HG03095 (cell line): ENCODE results near the gene FHIT.

Experiments used
- ATAC-seq: cut with Tn5 transposase; IDR thresholded peaks from one replicate; pipeline ENCODE4 v1.9.1; 2021; ENCODE audit warnings: moderate library complexity; ENCODE audit not compliant: unreplicated experiment

Gene FHIT

DNA sequence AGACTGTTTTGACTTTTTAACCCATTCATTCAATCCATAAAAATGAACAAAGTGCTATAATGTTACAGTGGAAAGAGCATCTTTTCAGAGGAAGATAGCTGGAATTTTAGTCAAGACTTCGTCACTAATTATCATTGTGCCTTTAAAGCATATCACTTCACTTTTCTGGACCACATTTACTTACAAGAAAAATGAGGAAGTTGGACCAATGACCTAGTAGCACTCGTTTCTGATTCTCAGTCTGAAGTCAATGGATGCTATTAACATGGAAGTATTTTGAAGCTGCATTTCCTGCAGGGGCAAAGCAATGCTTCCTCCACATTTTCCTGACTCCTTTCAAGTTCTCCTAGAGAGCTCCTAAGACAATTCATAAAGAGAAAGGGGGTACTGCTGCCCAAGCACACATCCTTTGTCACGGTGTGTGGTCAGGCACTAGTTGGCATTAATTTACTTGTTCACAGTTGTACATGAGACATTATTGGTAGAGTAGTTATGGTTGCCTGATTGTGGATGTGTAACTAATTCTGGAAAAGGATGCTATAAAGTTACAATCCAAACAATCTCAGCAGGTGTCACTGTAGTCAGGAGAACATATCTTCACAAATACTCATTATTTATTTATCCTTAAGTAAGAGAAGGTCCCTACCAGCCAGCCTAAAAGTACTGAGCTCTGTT is 1049.1 kb downstream of the FHIT start:
- ATAC-seq = no peak

DNA sequence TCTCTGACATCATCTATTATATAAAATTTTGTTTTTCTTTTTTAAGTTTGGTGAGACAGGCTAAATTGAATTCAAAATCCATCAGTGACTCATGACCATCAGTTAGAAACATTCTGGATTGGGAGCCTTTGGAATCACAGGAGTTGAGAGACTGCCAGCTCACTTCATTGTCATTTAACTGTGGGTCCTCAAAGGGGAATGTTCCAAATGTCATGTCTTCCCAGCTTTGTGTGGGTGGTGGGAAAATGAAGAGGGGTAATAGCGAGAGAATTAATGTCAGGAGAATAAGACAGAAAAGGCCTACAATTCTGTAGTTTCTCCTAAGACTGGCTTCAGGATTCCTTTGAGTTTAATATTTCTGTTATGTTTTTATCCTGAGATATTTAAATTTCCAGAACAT is 1051.9 kb downstream of the FHIT start:
- ATAC-seq = no peak

DNA sequence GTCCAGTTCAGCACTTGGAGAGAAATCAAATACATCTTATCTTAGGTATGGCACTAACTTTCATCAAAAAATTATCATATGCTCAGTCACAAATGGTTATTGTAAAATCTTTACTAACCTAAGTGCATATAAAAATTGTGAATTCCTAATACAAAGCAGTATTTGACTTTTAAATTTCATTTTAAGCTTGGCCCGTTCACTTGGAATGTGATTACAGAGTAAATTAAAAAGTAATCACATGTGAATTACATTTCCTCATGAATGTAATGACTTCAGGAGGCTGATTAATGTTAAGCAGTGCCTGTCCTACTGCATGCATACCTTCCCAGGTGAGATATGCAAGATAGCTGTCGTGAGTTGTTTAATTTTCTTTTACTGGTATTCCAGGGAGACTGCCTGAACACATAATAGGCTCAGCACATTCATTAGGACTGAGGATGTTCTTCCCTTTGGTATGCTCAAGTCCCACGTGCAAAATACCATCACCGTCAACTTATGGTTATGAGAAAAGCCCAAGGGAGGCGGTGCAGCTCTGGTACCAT is 1053.0 kb downstream of the FHIT start:
- no peak for ATAC-seq

GRCh38 chr3:60192297-60193114 is 1058.7 kb downstream of the FHIT start:
- no peak for ATAC-seq

- ATAC-seq = no peak
These were observed 1061.2 kb downstream of the FHIT start for GRCh38 chr3:60190073-60190472.

- ATAC-seq = no peak
These were observed 1061.9 kb downstream of the FHIT start for GRCh38 chr3:60189304-60189703.

- no peak for ATAC-seq
These were observed 1062.4 kb downstream of the FHIT start for GRCh38 chr3:60188803-60189202.

- ATAC-seq = no peak
These were observed 1063.9 kb downstream of the FHIT start for GRCh38 chr3:60187343-60187742.

GRCh38 chr3:60186359-60186758 is 1064.9 kb downstream of the FHIT start:
- ATAC-seq = no peak

DNA sequence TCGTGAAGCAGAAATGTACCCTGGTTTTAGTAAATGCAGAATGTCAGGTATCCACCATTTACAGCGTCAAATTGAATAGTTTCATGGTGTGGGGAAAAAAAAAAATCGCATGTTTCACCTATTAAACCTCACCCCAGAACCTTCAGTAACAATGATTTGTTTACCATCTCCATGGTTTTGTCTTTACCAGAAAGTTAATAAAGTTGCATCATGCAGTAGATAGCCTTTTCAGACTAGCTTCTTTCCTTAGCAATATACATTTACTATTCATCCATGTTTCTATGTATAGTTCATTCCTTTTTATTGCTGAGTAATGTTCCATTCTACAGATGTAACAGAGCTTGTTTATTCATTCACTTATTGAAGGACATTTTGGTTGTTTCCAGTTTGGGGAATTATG is 1066.1 kb downstream of the FHIT start:
- no peak for ATAC-seq

DNA sequence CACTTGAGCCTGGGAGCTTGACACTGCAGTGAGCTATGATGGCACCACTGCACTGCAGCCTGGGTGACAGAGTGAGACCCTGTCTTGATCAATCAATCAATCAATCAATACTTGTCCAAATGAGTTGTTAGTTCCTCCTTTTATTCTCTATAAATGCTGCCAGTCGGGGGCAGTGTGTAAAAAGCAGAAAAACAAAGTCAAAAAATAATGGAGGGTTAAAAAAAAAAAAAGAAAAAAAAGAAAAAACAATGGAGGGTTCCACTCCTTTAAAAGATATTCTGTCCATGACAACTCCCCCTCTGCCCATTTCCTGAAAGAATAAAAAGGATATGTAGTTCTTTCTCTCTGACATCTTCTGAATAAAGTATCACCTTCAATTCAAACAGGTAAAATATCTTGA is 1068.6 kb downstream of the FHIT start:
- ATAC-seq = no peak

DNA sequence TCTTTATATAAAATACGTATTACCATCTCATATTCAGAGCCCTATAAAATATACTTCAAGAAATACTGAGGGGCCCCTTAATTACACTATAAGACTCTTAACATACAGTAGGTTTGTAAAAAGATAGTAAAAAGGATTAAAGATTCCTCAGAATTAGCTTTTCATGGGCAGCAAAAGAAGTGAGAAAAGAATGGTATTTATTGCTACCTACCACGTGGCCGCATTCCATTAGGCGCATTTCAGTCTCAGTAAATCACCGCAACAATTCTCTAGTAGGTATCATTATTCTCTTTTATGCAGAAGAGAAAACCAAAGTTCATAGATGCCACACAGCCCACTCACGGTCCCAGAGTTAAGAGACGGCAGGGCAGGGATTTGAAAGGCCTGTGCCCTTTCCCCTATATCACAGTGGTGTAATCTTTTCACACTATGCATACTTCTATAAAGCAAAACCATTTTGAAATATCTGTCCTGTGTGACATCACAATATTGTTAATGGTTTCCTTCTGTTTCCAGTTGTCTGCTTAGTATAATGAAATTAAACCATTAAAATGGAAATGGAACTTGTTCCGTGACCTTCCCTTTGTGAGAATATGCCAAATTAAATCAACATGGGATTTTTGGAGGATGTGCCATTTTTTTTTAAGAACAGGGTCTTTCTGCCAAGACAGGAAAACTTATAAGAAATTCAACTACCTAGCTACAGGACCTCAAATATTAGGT is 1072.2 kb downstream of the FHIT start:
- ATAC-seq = no peak

DNA sequence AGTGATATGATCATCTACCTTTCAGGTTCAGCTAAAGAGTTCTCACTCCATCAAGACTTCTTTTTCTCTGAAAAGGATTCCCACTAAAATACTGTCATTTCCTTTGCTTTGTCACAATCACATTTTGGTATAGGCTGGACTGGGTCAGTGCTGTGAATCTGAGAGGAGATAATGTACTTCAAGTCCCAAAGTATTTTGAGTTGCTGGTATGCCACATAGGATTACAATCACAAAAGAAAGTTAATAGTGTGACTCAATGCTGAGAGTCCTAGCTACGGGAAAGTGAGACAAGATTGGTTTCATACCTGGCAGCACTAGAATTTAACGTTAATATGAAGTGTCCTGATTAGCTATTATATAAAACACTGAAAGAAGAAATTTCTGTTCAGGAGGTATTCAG is 1073.5 kb downstream of the FHIT start:
- no peak for ATAC-seq

DNA sequence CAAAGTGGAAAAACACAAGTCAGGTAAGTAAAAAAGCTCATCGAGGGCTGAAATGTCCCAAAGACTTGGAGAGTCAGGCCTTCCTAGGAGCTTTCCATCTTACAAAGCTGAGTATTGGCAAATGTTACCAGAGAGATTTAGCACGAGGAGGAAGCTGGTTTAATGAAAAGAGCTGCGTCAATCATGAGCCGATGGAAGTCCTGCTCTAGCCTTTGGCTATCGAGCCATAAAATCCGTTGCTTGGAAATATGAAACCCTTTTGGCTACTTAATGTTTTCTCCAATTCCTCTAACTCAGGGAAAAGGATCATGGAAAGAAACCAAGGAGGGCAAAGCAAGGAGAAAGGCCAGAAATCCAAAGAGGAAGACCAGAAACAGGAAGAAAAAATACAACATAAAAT is 1074.6 kb downstream of the FHIT start:
- ATAC-seq = no peak

GRCh38 chr3:60175680-60176079 is 1075.6 kb downstream of the FHIT start:
- ATAC-seq = no peak

DNA sequence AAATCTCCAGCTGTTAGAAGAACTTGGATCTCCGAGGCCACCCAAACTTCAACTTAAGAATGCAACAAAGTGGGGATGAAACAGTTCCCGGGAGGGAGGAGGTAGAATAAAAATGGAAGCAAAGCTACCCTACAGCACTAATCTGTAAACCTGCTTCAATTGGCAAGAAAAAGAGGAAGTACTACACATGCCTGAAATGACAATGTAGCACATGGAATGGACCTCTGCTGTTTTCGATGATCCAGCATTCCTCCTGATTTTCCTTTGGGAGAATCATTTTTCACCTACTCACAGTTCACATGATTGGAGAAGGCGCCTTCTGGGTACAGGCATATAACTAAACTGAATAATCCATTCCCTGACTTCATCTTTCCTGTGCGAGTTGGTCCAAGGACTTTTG is 1081.5 kb downstream of the FHIT start:
- no peak for ATAC-seq

GRCh38 chr3:60167186-60167585 is 1084.1 kb downstream of the FHIT start:
- no peak for ATAC-seq

DNA sequence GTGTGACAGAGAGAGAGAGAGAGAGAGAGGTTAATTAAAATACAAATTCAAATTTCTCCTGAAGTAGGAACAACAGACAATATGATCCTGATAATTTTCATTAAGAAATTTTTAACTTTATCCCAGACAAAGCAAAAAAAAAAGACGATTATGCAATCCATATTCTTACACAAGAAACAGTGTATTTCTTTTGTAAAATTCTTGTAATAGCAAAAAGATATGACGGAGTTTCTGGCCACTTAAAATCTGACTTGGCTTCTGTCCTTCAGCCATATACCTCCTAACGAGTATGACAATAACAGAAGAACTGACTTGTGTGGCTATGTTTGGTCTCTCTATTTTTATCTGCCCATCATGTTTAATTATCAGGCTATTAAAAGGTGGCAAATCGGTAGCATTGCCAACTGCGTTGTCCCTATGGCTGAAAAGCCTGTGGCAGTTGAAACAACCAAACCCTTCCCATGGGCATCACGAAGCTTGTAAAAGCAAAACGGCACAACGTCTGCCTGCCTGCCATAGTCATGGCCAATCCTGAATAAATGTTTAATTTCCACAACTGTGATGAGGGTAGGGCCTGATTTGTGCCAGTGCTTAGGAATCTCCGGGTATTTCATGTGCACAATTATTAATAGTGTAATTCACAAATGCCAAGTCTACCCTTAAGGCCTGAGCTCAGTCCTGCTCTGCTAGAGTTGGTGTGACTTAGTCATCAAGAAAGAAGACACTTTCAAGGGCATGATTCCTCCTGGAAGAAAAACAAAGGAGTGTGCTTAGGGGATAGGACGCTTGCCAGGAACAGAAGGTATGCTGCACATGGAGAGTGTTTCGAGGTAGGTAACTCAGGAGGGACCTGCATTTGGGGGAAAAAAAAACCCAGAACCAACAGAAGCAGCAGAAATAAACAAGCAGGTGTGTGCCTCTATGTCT is 1090.2 kb downstream of the FHIT start:
- no peak for ATAC-seq

- no peak for ATAC-seq
These were observed 1091.0 kb downstream of the FHIT start for GRCh38 chr3:60160111-60160821.

DNA sequence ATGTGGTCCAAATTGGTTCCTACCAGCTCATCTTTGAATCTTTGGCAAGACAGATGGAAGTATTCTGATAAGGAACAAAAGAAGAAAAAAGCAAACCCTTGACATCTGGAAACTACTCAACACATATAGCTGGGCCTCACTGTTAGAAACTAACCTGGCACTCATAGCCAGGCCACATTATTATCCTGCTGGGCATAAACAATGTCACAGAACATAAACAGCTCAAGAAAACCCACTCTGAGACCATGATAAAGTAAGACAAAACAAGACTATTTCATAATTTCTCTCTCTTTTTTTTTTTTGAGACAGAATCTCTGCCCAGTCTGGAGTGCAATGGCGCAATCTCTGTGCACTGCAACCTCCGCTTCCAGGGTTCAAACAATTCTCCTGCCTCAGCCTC is 1093.2 kb downstream of the FHIT start:
- no peak for ATAC-seq
